CD14-positive monocyte (primary cell): ENCODE results near the gene PRTFDC1. TPM values are rescaled to one million over a fixed set of nuclear protein-coding genes. Genes with fewer than 3 reads are reported as not detected.

ENCODE experiments used
- DNase-seq, 3 donors: peaks; one replicate each; pipeline ENCODE4 v3.0.0-alpha.2; 2011 to 2022
- H2AFZ ChIP-seq: 2 replicates; pipeline ENCODE4 v1.6.0; 2012; ENCODE audit warnings: mild to moderate bottlenecking, low read depth, low read length, inconsistent platforms; ENCODE audit not compliant: insufficient read depth, poor library complexity, severe bottlenecking
- H3K27ac ChIP-seq, 2 donors: 1 replicate in 1 of 2; 2 replicates in 1 of 2; pipeline ENCODE4 v1.5.1; 2012 to 2013; ENCODE audit warnings: low read length in 2 of 2, control low read depth in 1 of 2, inconsistent platforms in 1 of 2, low read depth in 1 of 2, mild to moderate bottlenecking in 1 of 2
- H3K27me3 ChIP-seq, 2 donors: one replicate each; pipeline versions ENCODE4 v1.6.0 to v1.6.1; 2011 to 2013; ENCODE audit warnings: low read length in 2 of 2; ENCODE audit not compliant: control insufficient read depth in 2 of 2, insufficient read depth in 2 of 2
- H3K36me3 ChIP-seq, 2 donors: replicated peaks in 1 of 2; 1 replicate in 1 of 2; 2 replicates in 1 of 2; pipeline versions ENCODE4 v1.5.1 to v1.6.1; 2012 to 2013; ENCODE audit warnings: low read length in 2 of 2, control low read depth in 1 of 2, inconsistent platforms in 1 of 2, mild to moderate bottlenecking in 1 of 2; ENCODE audit not compliant: insufficient read depth in 2 of 2, control insufficient read depth in 1 of 2
- H3K4me1 ChIP-seq, 2 donors: 1 replicate in 1 of 2; 2 replicates in 1 of 2; pipeline versions ENCODE4 v1.5.1 to v1.6.1; 2012 to 2013; ENCODE audit warnings: low read length in 2 of 2, control low read depth in 1 of 2, inconsistent platforms in 1 of 2, mild to moderate bottlenecking in 1 of 2, moderate library complexity in 1 of 2; ENCODE audit not compliant: insufficient read depth in 2 of 2, control insufficient read depth in 1 of 2
- H3K4me2 ChIP-seq: replicated peaks from 2 replicates; pipeline ENCODE3; 2012; ENCODE audit warnings: low read length, moderate library complexity, mild to moderate bottlenecking; ENCODE audit not compliant: poor library complexity, severe bottlenecking; ENCODE audit errors: extremely low read depth
- H3K4me3 ChIP-seq, 3 experiments: fragments of 200-600 bp in 1 of 3; sonication (generic) in 1 of 3; replicated peaks in 1 of 3; 1 replicate in 2 of 3; 2 replicates in 1 of 3; pipeline ENCODE4 v1.5.1; 2011 to 2013; ENCODE audit warnings: low read length in 3 of 3, mild to moderate bottlenecking in 3 of 3, control low read depth in 2 of 3, low read depth in 2 of 3, inconsistent platforms in 1 of 3, moderate library complexity in 1 of 3
- H3K79me2 ChIP-seq: 2 replicates; pipeline ENCODE4 v1.6.0; 2012; ENCODE audit warnings: mild to moderate bottlenecking, control low read depth, inconsistent platforms, low read length, moderate library complexity; ENCODE audit not compliant: insufficient read depth
- H3K9ac ChIP-seq: 2 replicates; pipeline ENCODE4 v1.6.0; 2017; ENCODE audit warnings: low read length, mild to moderate bottlenecking; ENCODE audit not compliant: insufficient read depth, poor library complexity, severe bottlenecking
- H3K9me3 ChIP-seq, 2 donors: replicated peaks in 1 of 2; 1 replicate in 1 of 2; 2 replicates in 1 of 2; pipeline versions ENCODE4 v1.5.1 to v1.6.1; 2012 to 2013; ENCODE audit warnings: low read length in 2 of 2, control low read depth in 1 of 2; ENCODE audit not compliant: control insufficient read depth in 1 of 2, insufficient read depth in 1 of 2
- H4K20me1 ChIP-seq: 2 replicates; pipeline ENCODE4 v1.6.0; 2012; ENCODE audit warnings: mild to moderate bottlenecking, low read length, control low read depth, moderate library complexity; ENCODE audit not compliant: insufficient read depth
- H3K27ac Mint-ChIP-seq, 7 donors: one replicate each; pipeline ENCODE4 v1.8.0; 2020; ENCODE audit warnings: mild to moderate bottlenecking in 7 of 7, mixed read lengths in 7 of 7, moderate library complexity in 6 of 7, inconsistent platforms in 2 of 7
- H3K27me3 Mint-ChIP-seq, 3 donors: one replicate each; pipeline ENCODE4 v1.8.0; 2021 to 2022; ENCODE audit warnings: low read depth in 3 of 3, mild to moderate bottlenecking in 3 of 3, mixed read lengths in 3 of 3, moderate library complexity in 3 of 3, inconsistent platforms in 1 of 3
- H3K36me3 Mint-ChIP-seq, 2 donors: one replicate each; pipeline ENCODE4 v1.8.0; 2020; ENCODE audit warnings: mixed read lengths in 2 of 2, inconsistent platforms in 1 of 2, mild to moderate bottlenecking in 1 of 2
- H3K4me1 Mint-ChIP-seq: one replicate; pipeline ENCODE4 v1.8.0; 2020; ENCODE audit warnings: mild to moderate bottlenecking, mixed read lengths
- H3K4me3 Mint-ChIP-seq, 2 donors: one replicate each; pipeline ENCODE4 v1.8.0; 2020; ENCODE audit warnings: mild to moderate bottlenecking in 2 of 2, mixed read lengths in 2 of 2, moderate library complexity in 1 of 2
- H3K9me3 Mint-ChIP-seq, 7 donors: one replicate each; pipeline ENCODE4 v1.8.0; 2020 to 2022; ENCODE audit warnings: mixed read lengths in 7 of 7, mild to moderate bottlenecking in 6 of 7, moderate library complexity in 6 of 7, inconsistent platforms in 2 of 7
- CTCF ChIP-seq: fragments of 200-600 bp; IDR thresholded peaks from one replicate; pipeline ENCODE4 v1.8.0; 2022; ENCODE audit warnings: antibody characterized with exemption, mild to moderate bottlenecking
- WGBS: methylation state at CpG from one replicate; pipeline ENCODE4 v1.1.5; 2013; ENCODE audit warnings: missing lambda C conversion rate; ENCODE audit not compliant: insufficient coverage; 5-methylcytosine and 5-hydroxymethylcytosine counted together
- intact Hi-C, 2 donors: fragments of 100-400 bp; cut with micrococcal nuclease; formaldehyde crosslinking; loops; one replicate each; pipeline versions ENCODE4 v1.15.0 to v1.15.1; 2023
- polyA plus RNA-seq, 3 donors: library from polyadenylated mRNA; depleted of rRNA in 1 of 3; unstranded in 2 of 3; stranded (reverse) in 1 of 3; fragments of 300-500 nt in 2 of 3; fragments of >200 nt in 1 of 3; fragmentation: Illumina TruSeq in 2 of 3; gene quantifications; 1 replicate in 2 of 3; 2 replicates in 1 of 3; pipeline ENCODE4 v1.2.3, GENCODE V29; 2012 to 2021

PRTFDC1 gene
- polyA plus RNA-seq, 3 donors: not detected

GRCh38 chr10:24902400-24902728 is 50.0 kb downstream of the PRTFDC1 start:
- Histone ChIP-seq H3K9ac (no peak overlapping the region), H3K4me3 (no peak overlapping the region), H3K27ac (peak overlapping the region in 1 of 2 donors; percentile 28), H3K4me2 (no peak overlapping the region), H3K36me3 (no peaks in the 10 kb centered on the region), H3K79me2 (no peaks in the 10 kb centered on the region), H3K4me1 (peaks cover 18 to 25% of the 10 kb centered on the region in 2 donors), H3K9me3 (no peaks in the 10 kb centered on the region), H4K20me1 (no peaks in the 10 kb centered on the region), H3K27me3 (no peaks in the 10 kb centered on the region), H2AFZ (no peak overlapping the region)
- TF ChIP-seq CTCF: no peak
- Mint-ChIP-seq H3K36me3 (no peaks in the 10 kb centered on the region), H3K4me1 (peaks cover 24% of the 10 kb centered on the region), H3K9me3 (peaks cover 0 to 3% (median 0%) of the 10 kb centered on the region in 7 donors), H3K27ac (peak overlapping the region in 1 of 7 donors; percentile 18), H3K4me3 (no peak overlapping the region), H3K27me3 (peaks cover 0 to 4% (median 0%) of the 10 kb centered on the region in 3 donors)
- DNase-seq: no peak
- intact Hi-C loops: no loop called here
- WGBS: no CpG with 5 or more reads among the region's 1 CpG

GRCh38 chr10:24901686-24902399 is 50.6 kb downstream of the PRTFDC1 start:
- no peak overlapping the region for H2AFZ ChIP-seq
- no peak overlapping the region for H3K4me3 Mint-ChIP-seq

More at GRCh38 chr10:24901686-24902399, 50.6 kb downstream of the PRTFDC1 start:
- H3K4me1 ChIP-seq: peaks cover 18 to 25% of the 10 kb centered on the region in 2 donors
- no peak for TF ChIP-seq CTCF
- intact Hi-C loops: no loop called here
- no peaks in the 10 kb centered on the region for H4K20me1 ChIP-seq
- no peak overlapping the region for H3K9ac ChIP-seq
- no peaks in the 10 kb centered on the region for H3K36me3 Mint-ChIP-seq
- H3K4me2 ChIP-seq: no peak overlapping the region
- peaks cover 0 to 3% (median 0%) of the 10 kb centered on the region in 7 donors for H3K9me3 Mint-ChIP-seq
- H3K36me3 ChIP-seq: no peaks in the 10 kb centered on the region
- no peak overlapping the region for H3K4me3 ChIP-seq
- H3K27ac ChIP-seq: peak overlapping the region; percentile 22 to 58
- peaks cover 0 to 5% (median 0%) of the 10 kb centered on the region in 3 donors for H3K27me3 Mint-ChIP-seq
- H3K4me1 Mint-ChIP-seq: peaks cover 24% of the 10 kb centered on the region
- H3K79me2 ChIP-seq: no peaks in the 10 kb centered on the region
- WGBS: 33% methylated on average over 2 of the region's 5 CpGs
- no peaks in the 10 kb centered on the region for H3K9me3 ChIP-seq
- no peaks in the 10 kb centered on the region for H3K27me3 ChIP-seq
- DNase-seq: peak in 1 of 3 donors; percentile 34
- H3K27ac Mint-ChIP-seq: peak overlapping the region in 6 of 7 donors; percentile 24 to 67 (median 48)
